ENCODE results near the gene STUM. TPM values are rescaled to one million over a fixed set of nuclear protein-coding genes. Genes with fewer than 3 reads are reported as not detected.

STUM gene
- total and polyA plus RNA-seq, 12 donors = 0.13 to 0.44 (median 0.24) TPM; not detected in 1

DNA sequence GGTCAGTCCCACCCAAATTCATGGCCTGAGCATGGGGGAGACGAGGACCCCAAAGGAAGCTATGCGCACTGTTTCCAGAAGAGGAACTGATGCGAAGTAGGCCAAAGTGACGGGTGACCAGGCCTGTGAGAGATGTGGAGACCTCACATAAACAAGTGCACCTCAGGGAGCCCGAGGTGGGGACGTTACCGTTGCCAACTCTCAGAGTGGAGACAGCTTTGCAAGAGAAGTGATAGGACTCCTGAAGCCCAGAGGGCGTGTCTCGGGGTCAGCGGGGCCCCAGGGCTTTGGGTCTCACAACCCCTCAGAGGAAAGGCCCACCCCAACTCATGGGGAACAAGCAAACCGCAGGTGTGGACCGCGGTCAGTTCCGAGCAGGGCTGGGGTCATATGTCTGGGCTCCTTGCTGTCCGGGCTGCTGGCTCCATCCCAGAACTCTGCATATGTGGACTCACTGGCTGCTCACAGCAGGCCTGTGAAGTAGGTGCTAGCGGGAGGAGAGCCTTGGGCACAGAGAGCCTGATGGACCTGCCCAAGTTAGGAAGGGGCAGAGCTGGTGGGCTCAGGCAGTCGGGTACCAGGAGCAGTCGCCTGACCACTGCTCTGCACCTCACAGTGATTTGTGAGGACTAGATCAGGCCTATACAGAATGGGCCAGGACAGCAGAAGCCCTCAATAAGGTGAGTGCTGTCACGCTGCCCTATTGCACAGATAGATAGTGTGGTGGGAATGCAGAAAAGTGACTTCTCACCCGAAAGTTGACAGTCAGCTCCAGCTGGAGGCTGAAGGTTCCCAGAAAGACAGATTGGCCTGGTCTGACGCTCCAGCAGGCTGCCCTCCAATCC, 26.2 kb downstream of the STUM start:
- WGBS, 4 donors = 91 to 96% (median 91%) methylated on average over 15 to 21 of the region's 21 CpGs

DNA sequence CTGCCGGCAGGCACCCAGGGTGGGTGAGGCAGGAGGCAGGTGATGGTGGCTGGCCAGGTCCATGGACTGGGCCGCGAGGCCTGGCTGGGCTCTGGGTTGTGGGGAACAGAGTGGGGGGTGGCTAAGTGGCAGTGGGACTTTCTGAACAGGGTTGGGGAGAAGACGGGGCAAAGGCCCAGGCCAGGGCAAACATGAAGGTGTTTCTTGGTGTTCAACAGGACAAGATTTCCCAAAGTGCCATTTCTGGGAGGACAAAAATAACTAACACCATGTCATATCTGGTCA, 26.8 kb downstream of the STUM start:
- H3K27ac ChIP-seq = no peak overlapping the region
- no peaks in the 10 kb centered on the region for H3K9me3 ChIP-seq (replicated peaks in 1 of 3)
- H3K4me3 ChIP-seq = no peak overlapping the region
- H3K4me1 ChIP-seq (replicated peaks in 1 of 2) = no peaks in the 10 kb centered on the region
- intact Hi-C loops (cut with DNase I) = no loop called here
- H3K27me3 ChIP-seq = no peaks in the 10 kb centered on the region
- no peaks in the 10 kb centered on the region for H3K36me3 ChIP-seq (replicated peaks in 1 of 2)
- DNase-seq = no peak
- no peak for TF ChIP-seq POLR2A (IDR thresholded peaks at IDR 0.05)
- TF ChIP-seq, protein P1, sequence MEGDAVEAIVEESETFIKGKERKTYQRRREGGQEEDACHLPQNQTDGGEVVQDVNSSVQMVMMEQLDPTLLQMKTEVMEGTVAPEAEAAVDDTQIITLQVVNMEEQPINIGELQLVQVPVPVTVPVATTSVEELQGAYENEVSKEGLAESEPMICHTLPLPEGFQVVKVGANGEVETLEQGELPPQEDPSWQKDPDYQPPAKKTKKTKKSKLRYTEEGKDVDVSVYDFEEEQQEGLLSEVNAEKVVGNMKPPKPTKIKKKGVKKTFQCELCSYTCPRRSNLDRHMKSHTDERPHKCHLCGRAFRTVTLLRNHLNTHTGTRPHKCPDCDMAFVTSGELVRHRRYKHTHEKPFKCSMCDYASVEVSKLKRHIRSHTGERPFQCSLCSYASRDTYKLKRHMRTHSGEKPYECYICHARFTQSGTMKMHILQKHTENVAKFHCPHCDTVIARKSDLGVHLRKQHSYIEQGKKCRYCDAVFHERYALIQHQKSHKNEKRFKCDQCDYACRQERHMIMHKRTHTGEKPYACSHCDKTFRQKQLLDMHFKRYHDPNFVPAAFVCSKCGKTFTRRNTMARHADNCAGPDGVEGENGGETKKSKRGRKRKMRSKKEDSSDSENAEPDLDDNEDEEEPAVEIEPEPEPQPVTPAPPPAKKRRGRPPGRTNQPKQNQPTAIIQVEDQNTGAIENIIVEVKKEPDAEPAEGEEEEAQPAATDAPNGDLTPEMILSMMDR (IDR thresholded peaks at IDR 0.05) = no peak
- WGBS, 4 donors = 90 to 96% (median 92%) methylated on average over 4 of the region's 4 CpGs

More for the DNA sequence above, 26.2 kb downstream of the STUM start:
- DNase-seq = no peak
- Histone ChIP-seq H3K4me3 (no peak overlapping the region), H3K27me3 (no peaks in the 10 kb centered on the region), H3K27ac (no peak overlapping the region), H3K36me3 (replicated peaks in 1 of 2) (no peaks in the 10 kb centered on the region), H3K4me1 (replicated peaks in 1 of 2) (no peaks in the 10 kb centered on the region), H3K9me3 (replicated peaks in 1 of 3) (no peaks in the 10 kb centered on the region)
- intact Hi-C loops (cut with DNase I) = no loop called here
- TF ChIP-seq, protein P1 (IDR thresholded peaks at IDR 0.05) = no peak
- no peak for TF ChIP-seq POLR2A (IDR thresholded peaks at IDR 0.05)

DNA sequence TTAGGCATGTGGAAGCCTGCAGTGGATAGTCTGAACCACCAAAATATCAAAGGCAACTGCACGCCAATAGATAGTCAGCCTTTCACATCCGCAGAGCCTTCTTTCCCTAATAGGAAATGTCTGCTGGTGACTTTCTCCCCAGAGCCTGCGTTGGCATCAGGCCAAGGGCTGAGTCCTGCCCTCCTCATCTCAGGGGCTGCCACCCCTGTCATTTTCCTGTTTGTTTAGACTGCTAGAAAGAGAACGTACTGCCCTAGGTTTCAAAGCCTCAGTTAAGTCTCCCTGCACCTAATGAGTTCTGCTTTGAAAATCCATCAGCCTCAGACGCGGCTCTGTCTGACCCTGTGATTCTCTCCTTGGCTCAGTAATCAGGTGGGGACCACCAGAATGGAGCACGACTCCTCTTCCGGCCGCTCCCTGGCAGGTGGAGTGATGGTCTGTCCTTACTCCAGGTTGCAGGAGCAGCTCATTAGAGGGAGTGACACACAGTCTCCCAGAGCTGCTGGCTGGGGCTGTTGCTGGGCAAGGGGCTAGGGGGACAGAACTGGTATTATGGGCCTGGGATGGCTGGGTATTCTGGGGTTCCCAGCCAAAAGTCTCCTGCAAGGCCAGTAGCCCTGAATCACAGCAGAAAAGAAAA, 27.3 kb downstream of the STUM start:
- no peaks in the 10 kb centered on the region for H3K4me1 ChIP-seq (replicated peaks in 1 of 2)
- H3K27me3 ChIP-seq = no peaks in the 10 kb centered on the region
- no peak for TF ChIP-seq POLR2A (IDR thresholded peaks at IDR 0.05)
- TF ChIP-seq, protein P1 (IDR thresholded peaks at IDR 0.05) = no peak
- WGBS, 4 donors = 61 to 73% (median 66%) methylated on average over 9 of the region's 9 CpGs
- DNase-seq = no peak
- intact Hi-C loops (cut with DNase I) = no loop called here
- no peaks in the 10 kb centered on the region for H3K9me3 ChIP-seq (replicated peaks in 1 of 3)
- H3K36me3 ChIP-seq (replicated peaks in 1 of 2) = no peaks in the 10 kb centered on the region
- no peak overlapping the region for H3K27ac ChIP-seq
- H3K4me3 ChIP-seq = no peak overlapping the region

DNA sequence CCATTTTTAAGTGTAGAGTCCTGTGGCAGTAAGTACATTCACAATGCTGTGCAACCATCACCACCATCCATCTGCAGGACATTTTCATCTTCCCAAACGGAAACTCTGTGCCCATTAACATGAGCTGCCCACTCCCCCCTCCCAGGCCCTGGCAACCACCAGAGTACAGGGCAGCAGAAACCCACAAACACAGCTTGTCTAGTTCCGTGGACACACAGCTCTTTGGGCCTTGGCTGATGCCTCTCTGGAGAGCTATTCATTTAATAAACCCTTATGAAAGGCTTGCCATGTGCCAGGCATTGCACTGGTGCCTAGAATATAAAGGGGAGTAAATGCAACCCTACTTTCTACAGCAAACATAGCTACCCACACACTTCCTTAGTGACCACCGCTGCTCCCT, 28.0 kb downstream of the STUM start:
- no peak overlapping the region for H3K4me3 ChIP-seq
- intact Hi-C loops (cut with DNase I) = no loop called here
- no peaks in the 10 kb centered on the region for H3K9me3 ChIP-seq (replicated peaks in 1 of 3)
- no peaks in the 10 kb centered on the region for H3K4me1 ChIP-seq (replicated peaks in 1 of 2)
- DNase-seq = no peak
- no peaks in the 10 kb centered on the region for H3K27me3 ChIP-seq
- no peaks in the 10 kb centered on the region for H3K36me3 ChIP-seq (replicated peaks in 1 of 2)
- H3K27ac ChIP-seq = no peak overlapping the region
- WGBS, 4 donors = 61 to 81% (median 74%) methylated on average over 3 of the region's 3 CpGs
- TF ChIP-seq, protein P1 (IDR thresholded peaks at IDR 0.05) = no peak
- TF ChIP-seq POLR2A (IDR thresholded peaks at IDR 0.05) = no peak

Data from adrenal gland (tissue), 12 donors.